ENCODE measurements around the gene EVX1. TPM values are rescaled to one million over a fixed set of nuclear protein-coding genes. Genes with fewer than 3 reads are reported as not detected.
A peak's percentile ranks its signal among the peaks of the same experiment; 100 is the strongest.

The EVX1 gene
- total and polyA plus RNA-seq, 5 experiments from 2014 or later, result not detected

DNA sequence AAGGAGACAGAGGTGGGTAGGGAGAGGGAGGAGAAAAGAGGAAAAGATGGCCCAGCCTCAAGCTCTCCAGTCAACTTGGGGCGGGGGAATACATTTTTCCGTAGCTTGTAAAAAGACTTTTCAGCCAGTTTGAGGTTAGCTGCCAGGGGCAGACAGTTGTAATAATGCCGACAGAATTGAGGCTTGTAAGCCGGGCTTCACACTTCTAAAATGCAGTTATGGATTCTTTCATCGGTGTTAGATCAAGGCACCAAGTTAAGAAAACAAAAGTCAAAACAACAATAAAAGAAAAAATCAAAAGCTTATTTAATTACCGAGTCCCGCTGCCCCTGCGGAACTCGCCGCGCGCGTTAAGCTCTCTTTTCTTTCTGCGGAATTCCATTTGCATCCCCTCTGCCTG lies 448 bp upstream of the EVX1 start:
- H3K4me1 Mint-ChIP-seq, result peaks cover 13 to 51% (median 40%) of the 10 kb centered on the region in 4 donors

DNA sequence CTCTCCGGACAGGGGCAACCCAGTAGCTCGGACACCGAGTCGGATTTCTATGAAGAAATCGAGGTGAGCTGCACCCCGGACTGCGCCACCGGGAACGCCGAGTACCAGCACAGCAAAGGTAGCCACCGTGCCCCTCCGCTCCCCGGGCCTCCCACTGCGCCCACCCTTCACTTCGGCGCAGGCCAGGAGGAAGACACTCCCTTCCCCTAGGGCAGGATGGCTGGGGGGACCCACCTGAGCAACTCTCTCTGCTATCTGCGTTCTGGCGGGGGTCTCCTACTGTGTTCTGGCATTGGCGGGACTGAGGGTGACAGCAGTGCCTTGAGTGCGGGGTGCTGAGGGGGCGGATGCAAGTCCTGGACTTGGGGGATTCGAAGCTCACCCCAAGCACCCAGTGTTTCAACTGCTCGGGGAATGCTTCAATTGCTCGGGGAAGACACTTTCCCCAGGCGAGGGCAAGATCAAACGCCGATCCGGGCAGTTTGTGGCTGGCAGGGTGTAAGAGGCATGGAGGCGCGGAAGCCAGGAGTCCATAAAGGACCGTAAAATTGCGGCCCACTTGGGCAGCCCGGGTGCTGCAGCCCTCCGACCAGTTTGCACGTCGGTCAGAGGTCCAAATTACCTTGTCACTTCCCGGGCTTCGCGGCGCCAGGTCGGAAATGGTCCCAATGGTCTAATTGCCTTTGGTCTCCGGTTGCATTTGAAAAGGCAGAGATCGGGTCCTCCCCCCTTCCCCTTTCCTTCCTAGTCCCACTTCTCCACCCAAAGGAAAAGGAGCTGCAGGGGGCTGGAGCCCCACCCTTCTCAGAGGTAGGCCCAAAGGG lies 950 bp downstream of the EVX1 start:
- DNase-seq (no peak), ATAC-seq (no peak)
- peaks cover 13 to 53% (median 40%) of the 10 kb centered on the region in 4 donors for H3K4me1 Mint-ChIP-seq
- peaks cover 0 to 2% (median 0%) of the 10 kb centered on the region in 3 donors for H3K36me3 Mint-ChIP-seq
- POLR2A ChIA-PET, result no interaction called here
- peak overlapping the region in 4 of 10 donors; percentile 47 to 81 (median 70) for H3K27ac Mint-ChIP-seq
- H3K4me3 Mint-ChIP-seq, result peak overlapping the region in 7 of 10 donors; percentile 6 to 67 (median 36)
- no peaks in the 10 kb centered on the region for H3K9me3 Mint-ChIP-seq
- peaks cover 31 to 86% (median 65%) of the 10 kb centered on the region in 5 donors for H3K27me3 Mint-ChIP-seq

More for the DNA sequence above, 448 bp upstream of the EVX1 start:
- no peak for ATAC-seq
- Mint-ChIP-seq H3K27ac (peak overlapping the region in 5 of 10 donors; percentile 23 to 85 (median 69)), H3K27me3 (peaks cover 33 to 85% (median 66%) of the 10 kb centered on the region in 5 donors), H3K9me3 (no peaks in the 10 kb centered on the region), H3K4me3 (peak overlapping the region in 8 of 10 donors; percentile 32 to 75 (median 57)), H3K36me3 (peaks cover 0 to 2% (median 0%) of the 10 kb centered on the region in 3 donors)
- DNase-seq, result no peak
- POLR2A ChIA-PET, result no interaction called here

DNA sequence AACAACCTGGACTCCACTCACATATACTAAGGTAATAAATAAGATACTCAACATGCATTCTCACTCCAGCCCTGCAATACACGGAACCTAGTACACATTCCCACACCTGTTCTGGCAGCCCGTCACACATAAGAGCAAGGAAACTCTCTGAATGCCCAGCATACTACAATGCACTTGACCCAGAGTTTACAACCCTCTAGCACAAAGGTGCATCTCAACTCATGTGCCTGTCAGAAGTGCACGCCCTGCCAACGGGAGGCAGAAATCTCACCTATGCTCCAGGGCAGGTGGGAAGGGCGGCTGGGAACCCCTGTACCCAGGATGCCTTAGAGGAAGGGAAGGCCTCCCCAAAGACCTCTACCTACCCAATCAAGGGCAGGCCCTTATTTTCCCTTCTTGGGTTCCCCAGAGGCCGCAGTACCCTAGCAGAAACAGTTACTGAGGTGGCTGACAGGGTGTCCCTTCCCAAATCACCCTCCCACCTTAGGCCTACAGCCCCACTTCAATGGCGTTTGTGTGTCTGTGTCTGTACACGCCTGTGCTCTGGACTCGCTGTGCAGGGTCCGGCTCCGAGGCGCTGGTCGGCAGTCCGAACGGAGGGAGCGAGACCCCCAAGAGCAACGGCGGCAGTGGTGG lies 2.0 kb downstream of the EVX1 start:
- H3K4me3 Mint-ChIP-seq, result peak overlapping the region in 8 of 10 donors; percentile 0 to 54 (median 28)
- POLR2A ChIA-PET, result no interaction called here
- DNase-seq (no peak), ATAC-seq (no peak)
- peaks cover 35 to 91% (median 75%) of the 10 kb centered on the region in 5 donors for H3K27me3 Mint-ChIP-seq
- peaks cover 17 to 61% (median 40%) of the 10 kb centered on the region in 4 donors for H3K4me1 Mint-ChIP-seq
- H3K27ac Mint-ChIP-seq, result peak overlapping the region in 3 of 10 donors; percentile 1 to 45 (median 4)
- H3K36me3 Mint-ChIP-seq, result peaks cover 0 to 2% (median 0%) of the 10 kb centered on the region in 3 donors
- no peaks in the 10 kb centered on the region for H3K9me3 Mint-ChIP-seq

DNA sequence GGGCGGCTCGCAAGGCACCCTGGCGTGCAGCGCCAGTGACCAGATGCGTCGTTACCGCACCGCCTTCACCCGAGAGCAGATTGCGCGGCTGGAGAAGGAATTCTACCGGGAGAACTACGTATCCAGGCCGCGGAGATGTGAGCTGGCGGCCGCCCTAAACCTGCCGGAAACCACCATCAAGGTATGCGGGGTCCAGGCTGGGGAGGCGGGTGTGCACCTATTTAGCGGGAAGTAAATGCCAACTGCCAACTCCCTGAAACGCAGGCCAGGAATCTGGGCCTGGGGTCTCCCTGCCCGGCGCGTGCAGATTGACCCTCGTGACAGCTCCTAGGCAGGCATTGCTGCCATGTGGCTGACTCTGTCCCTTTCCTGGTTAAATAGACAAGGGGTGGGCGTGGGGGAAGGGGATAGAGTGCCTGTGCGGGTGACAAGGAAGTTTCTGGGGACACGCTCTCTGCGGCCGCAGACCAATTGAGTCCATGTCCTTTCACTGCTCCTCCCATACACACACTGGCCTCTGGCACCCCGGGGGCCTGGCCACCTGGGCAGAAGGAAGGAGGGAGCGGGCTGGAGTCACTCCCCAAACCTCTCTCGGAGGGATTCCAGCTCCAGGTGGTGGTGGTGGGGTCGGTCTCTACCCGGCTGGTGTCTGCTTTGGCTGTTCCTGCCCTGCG lies 2.7 kb downstream of the EVX1 start:
- no peak for DNase-seq
- peak overlapping the region in 2 of 10 donors; percentile 50 to 54 for H3K4me3 Mint-ChIP-seq
- POLR2A ChIA-PET, result no interaction called here
- H3K4me1 Mint-ChIP-seq, result peaks cover 16 to 61% (median 37%) of the 10 kb centered on the region in 4 donors
- ATAC-seq, result no peak
- H3K27me3 Mint-ChIP-seq, result peaks cover 36 to 92% (median 75%) of the 10 kb centered on the region in 5 donors
- peaks cover 0 to 1% (median 0%) of the 10 kb centered on the region in 9 donors for H3K9me3 Mint-ChIP-seq
- H3K36me3 Mint-ChIP-seq, result peaks cover 0 to 2% (median 0%) of the 10 kb centered on the region in 3 donors
- no peak overlapping the region for H3K27ac Mint-ChIP-seq

DNA sequence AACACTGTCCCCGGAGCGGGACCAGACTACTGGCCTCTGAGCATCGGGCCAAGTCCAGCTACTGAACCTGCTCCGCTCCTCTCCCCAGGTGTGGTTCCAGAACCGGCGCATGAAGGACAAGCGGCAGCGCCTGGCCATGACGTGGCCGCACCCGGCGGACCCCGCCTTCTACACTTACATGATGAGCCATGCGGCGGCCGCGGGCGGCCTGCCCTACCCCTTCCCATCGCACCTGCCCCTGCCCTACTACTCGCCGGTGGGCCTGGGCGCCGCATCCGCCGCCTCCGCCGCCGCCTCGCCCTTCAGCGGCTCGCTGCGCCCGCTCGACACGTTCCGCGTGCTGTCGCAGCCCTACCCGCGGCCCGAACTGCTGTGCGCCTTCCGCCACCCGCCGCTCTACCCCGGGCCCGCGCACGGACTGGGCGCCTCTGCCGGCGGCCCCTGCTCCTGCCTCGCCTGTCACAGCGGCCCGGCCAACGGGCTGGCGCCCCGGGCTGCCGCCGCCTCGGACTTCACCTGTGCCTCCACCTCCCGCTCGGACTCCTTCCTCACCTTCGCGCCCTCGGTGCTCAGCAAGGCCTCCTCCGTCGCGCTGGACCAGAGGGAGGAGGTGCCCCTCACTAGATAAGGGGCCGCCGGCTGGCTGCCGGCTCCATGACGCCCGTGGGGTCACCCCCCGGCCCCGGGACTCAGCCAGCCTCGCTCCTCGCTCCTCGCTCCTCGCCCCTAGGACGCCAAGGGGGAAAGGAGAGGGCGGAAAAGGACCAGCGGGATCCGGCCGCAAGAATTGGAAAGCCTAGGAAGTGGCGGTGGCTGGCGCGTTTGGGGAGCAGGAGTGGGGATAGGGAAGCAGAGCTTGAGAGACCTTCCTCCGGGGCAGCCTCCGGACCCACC lies 3.4 kb downstream of the EVX1 start:
- peaks cover 10 to 61% (median 37%) of the 10 kb centered on the region in 4 donors for H3K4me1 Mint-ChIP-seq
- no peak overlapping the region for H3K27ac Mint-ChIP-seq
- DNase-seq (no peak), ATAC-seq (peak; percentile 13 to 41)
- H3K36me3 Mint-ChIP-seq, result peaks cover 0 to 6% (median 2%) of the 10 kb centered on the region in 3 donors
- H3K4me3 Mint-ChIP-seq, result peak overlapping the region in 3 of 10 donors; percentile 30 to 34 (median 31)
- POLR2A ChIA-PET, result no interaction called here
- peaks cover 0 to 1% (median 0%) of the 10 kb centered on the region in 9 donors for H3K9me3 Mint-ChIP-seq
- peaks cover 36 to 92% (median 75%) of the 10 kb centered on the region in 5 donors for H3K27me3 Mint-ChIP-seq

DNA sequence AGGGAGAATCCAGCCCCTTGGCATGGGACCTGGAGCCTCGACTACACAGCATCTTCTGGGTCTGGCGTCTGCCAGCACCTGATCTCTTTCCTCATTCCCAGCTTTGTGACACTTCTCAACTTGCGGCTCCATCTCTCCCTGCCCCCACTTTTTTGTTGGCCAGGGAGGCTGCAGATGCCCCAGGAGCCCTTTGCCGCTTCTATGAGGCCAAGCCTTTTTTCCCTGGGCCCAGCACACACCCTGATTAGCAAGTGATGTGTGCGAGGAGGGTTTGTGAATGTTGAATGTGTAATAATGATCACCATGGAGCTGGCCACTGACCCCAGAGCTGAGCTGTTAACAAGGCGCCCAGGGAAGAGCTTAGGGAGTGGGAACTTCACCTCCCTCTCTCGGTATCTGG lies 4.4 kb downstream of the EVX1 start:
- H3K4me1 Mint-ChIP-seq, result peaks cover 11 to 66% (median 38%) of the 10 kb centered on the region in 4 donors
- peak overlapping the region in 2 of 10 donors; percentile 14 to 58 for H3K4me3 Mint-ChIP-seq
- H3K9me3 Mint-ChIP-seq, result peaks cover 0 to 1% (median 0%) of the 10 kb centered on the region in 9 donors
- ATAC-seq (no peak), DNase-seq (no peak)
- H3K27me3 Mint-ChIP-seq, result peaks cover 39 to 89% (median 71%) of the 10 kb centered on the region in 5 donors
- no peak overlapping the region for H3K27ac Mint-ChIP-seq
- peaks cover 0 to 8% (median 0%) of the 10 kb centered on the region in 3 donors for H3K36me3 Mint-ChIP-seq
- POLR2A ChIA-PET, result no interaction called here

DNA sequence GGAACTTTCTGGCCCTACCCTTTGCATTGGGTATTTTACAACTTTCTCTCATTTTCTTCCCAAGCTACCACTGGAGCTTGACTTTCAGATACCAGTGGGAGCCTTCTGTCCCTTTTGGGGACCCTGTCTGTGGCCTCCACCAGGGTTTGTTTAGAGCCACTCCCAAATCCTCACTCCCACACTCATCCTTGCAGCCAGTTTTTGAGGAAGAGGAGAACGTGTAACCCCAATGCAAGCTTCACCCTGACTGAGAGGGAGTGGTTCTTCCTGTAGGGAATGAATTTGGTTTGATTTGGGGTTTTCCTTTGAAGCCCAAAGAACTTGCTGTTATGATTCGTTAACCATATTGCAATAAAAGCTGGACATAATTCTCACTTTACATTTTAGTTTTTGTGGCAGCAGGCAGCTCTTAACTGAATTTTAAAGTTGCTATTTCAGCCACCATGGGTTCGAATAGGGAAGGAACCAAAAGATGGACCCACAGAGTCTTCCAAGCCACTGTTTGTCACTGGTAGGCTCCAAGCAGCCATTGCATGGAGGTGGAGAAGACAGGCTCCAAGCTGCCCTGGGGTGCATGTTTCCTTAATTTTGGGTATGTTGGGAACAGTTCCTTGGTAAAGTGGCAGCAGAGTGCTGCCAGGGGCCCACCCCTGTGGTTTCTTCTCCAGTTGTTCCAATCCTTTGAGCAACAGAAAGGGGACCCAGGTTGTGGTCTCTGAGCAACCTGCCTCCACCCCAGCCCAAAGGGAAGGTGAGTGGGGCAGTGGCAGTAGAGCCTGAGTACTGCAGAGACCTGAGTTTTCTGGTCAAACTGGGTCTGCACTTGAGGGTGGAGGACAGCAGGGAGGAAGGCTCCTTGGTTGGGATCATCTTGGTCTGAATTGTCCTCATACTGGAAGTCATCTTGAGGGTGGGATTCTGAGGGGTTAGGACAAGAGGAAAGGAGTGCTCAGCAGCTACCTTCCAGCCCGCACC lies 5.1 kb downstream of the EVX1 start:
- Mint-ChIP-seq H3K36me3 (peaks cover 0 to 8% (median 0%) of the 10 kb centered on the region in 3 donors), H3K4me1 (peaks cover 11 to 67% (median 36%) of the 10 kb centered on the region in 4 donors), H3K27ac (no peak overlapping the region), H3K4me3 (peak overlapping the region in 1 of 10 donors; percentile 31), H3K27me3 (peaks cover 41 to 89% (median 71%) of the 10 kb centered on the region in 5 donors), H3K9me3 (peaks cover 0 to 1% (median 0%) of the 10 kb centered on the region in 9 donors)
- ATAC-seq (no peak), DNase-seq (no peak)
- POLR2A ChIA-PET, result no interaction called here

DNA sequence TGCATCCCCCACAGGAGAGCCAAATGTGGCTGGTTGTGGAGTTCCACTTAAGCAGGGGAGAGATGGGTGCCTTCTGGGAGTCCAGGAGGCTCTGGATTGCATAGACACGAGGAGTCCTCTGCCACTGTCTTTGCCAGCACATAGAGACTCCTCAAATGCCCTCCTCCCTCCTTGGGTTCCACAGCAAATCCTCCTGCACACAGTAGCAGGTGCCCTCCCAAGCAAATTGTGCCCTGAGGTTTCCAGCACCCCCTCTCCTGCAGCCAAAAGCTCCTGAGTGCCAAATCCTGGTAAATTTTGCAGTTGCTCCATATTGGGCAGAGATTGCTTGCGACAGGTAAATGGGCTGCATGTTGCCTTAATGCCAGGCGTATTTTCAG lies 5.8 kb downstream of the EVX1 start:
- Mint-ChIP-seq H3K27ac (no peak overlapping the region), H3K27me3 (peaks cover 44 to 91% (median 74%) of the 10 kb centered on the region in 5 donors), H3K36me3 (peaks cover 0 to 8% (median 0%) of the 10 kb centered on the region in 3 donors), H3K4me1 (peaks cover 11 to 68% (median 35%) of the 10 kb centered on the region in 4 donors), H3K9me3 (peaks cover 0 to 1% (median 0%) of the 10 kb centered on the region in 9 donors), H3K4me3 (peak overlapping the region in 1 of 10 donors; percentile 31)
- DNase-seq (no peak), ATAC-seq (no peak)
- POLR2A ChIA-PET, result no interaction called here

DNA sequence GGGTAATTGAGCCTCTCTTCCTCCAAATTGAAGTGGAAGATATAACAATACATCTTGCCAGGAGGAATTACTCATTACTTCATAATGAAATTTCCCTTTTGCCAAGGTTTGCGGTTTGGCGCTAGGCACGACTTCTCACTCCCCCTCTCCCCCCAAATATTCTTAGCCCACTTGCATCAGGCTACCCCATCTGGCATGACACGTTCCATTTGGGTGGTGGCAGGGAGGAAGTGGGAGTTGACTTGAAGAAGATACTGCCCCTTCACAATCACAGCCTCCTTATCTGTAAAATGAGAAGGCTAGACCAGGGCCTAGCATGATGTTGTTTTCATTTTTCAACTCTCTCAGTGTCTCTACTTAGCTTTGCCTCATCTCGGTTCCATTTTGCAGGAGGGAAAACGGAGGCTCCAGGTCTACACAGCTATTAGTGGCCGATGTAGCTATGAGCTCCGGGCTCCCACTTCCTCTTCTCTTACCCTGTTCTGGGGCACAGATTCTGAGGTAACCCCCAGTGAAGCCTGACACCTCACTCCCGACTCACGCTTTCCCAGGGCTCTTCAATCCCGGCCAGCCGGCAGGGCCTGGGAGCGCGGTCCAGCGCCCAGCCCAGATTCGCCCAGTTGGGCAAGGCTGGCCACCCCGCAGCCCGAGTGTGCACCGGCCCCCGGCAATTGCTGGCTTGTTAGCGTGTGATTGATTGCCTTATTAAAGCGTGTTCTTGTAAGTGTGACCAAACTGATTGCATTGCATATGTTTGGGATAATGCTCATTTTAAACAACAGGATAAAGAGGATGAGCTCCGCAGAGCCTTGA lies 6.5 kb downstream of the EVX1 start:
- POLR2A ChIA-PET, result no interaction called here
- H3K27me3 Mint-ChIP-seq, result peaks cover 51 to 91% (median 74%) of the 10 kb centered on the region in 5 donors
- DNase-seq (no peak), ATAC-seq (no peak)
- H3K4me3 Mint-ChIP-seq, result peak overlapping the region in 1 of 10 donors; percentile 26
- peaks cover 0 to 8% (median 0%) of the 10 kb centered on the region in 3 donors for H3K36me3 Mint-ChIP-seq
- peak overlapping the region in 1 of 10 donors; percentile 71 for H3K27ac Mint-ChIP-seq
- peaks cover 0 to 1% (median 0%) of the 10 kb centered on the region in 9 donors for H3K9me3 Mint-ChIP-seq
- peaks cover 8 to 63% (median 30%) of the 10 kb centered on the region in 4 donors for H3K4me1 Mint-ChIP-seq

Data from naive thymus-derived CD8-positive, alpha-beta T cell (primary cell).